GM12873 (cell line): Measurements from ENCODE around the gene AP3B2.

Experiments used
- TF ChIP-seq, protein P1 (sequence below): IDR thresholded peaks from 2 replicates; pipeline ENCODE4 v1.5.1; 2012; ENCODE audit warnings: low read depth, mild to moderate bottlenecking, moderate library complexity, low read length, control low read depth; ENCODE audit not compliant: insufficient read depth; ENCODE audit errors: missing control alignments

AP3B2 gene

DNA sequence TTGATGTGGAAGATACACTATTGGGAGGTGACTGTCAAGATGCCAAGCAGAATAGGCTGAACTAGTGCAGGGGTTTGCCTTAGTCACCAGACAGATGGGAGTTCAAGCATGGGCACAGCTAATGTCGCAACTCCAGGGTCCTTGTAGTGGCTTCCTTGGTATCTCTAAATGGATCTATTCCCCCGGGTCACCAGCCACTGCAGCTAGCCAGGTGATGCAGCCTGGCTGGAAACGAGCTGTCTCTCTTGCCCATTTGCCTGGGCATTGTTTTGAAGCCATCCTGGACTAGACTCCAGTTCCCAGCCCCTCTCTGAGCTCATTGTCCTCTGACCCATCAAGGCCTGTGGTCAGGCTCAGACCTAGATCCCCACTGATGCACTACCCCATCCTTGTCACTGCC lies 54.1 kb downstream of the AP3B2 start:
- TF ChIP-seq, protein P1, sequence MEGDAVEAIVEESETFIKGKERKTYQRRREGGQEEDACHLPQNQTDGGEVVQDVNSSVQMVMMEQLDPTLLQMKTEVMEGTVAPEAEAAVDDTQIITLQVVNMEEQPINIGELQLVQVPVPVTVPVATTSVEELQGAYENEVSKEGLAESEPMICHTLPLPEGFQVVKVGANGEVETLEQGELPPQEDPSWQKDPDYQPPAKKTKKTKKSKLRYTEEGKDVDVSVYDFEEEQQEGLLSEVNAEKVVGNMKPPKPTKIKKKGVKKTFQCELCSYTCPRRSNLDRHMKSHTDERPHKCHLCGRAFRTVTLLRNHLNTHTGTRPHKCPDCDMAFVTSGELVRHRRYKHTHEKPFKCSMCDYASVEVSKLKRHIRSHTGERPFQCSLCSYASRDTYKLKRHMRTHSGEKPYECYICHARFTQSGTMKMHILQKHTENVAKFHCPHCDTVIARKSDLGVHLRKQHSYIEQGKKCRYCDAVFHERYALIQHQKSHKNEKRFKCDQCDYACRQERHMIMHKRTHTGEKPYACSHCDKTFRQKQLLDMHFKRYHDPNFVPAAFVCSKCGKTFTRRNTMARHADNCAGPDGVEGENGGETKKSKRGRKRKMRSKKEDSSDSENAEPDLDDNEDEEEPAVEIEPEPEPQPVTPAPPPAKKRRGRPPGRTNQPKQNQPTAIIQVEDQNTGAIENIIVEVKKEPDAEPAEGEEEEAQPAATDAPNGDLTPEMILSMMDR = no peak

DNA sequence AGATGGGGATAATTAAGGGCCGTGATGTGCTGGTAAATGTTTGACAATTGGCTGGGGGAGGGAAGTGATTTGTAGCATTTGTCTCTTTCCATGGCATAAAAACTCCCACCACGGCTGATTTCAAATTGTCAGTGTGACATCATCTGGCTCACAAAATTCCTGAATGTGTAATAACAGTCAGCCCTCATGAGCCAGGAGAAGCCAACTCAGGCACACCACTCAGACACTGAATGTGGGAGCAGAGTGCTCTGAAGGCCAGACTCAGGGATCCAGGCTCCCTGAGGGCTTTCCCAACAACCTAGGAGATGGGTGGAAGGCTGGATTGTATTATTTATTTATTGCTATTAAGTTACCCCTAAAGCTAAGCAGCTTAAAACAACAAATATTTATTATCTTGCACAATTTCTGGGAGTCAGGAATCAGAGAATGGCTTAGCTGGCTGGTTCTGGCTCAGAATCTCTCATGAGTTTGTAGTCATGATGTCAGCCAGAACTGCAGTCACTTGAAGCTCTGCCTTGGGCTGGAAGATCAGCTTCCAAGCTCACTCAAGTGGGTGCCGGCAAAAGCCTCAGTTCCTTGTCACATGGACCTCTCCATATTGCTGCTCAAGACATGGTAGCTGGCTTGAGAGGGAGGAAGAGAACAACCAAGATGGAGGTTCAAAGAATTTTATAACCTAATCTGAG lies 56.0 kb downstream of the AP3B2 start:
- TF ChIP-seq, protein P1 = no peak

DNA sequence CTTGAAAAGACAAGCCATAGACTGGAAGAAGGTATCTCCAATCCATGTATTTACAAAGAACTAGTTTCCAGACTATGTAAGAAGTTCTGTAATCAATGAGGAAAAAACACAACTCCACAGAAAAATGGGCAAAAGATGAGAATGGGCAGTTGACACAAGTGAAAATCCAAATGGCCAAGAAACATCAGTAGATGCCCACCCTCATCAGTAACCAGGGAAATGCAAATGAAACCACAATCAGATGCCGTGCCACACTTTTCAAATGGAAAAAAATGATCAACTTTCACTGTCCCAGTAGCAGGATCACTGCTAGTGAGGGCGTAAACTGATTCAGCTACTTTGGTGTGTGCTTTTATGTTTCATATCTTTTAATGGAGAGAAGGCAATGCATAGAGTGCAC lies 58.0 kb downstream of the AP3B2 start:
- TF ChIP-seq, protein P1 = no peak

- TF ChIP-seq, protein P1 = no peak
These were observed 59.5 kb downstream of the AP3B2 start for GRCh38 chr15:82650046-82650670.

DNA sequence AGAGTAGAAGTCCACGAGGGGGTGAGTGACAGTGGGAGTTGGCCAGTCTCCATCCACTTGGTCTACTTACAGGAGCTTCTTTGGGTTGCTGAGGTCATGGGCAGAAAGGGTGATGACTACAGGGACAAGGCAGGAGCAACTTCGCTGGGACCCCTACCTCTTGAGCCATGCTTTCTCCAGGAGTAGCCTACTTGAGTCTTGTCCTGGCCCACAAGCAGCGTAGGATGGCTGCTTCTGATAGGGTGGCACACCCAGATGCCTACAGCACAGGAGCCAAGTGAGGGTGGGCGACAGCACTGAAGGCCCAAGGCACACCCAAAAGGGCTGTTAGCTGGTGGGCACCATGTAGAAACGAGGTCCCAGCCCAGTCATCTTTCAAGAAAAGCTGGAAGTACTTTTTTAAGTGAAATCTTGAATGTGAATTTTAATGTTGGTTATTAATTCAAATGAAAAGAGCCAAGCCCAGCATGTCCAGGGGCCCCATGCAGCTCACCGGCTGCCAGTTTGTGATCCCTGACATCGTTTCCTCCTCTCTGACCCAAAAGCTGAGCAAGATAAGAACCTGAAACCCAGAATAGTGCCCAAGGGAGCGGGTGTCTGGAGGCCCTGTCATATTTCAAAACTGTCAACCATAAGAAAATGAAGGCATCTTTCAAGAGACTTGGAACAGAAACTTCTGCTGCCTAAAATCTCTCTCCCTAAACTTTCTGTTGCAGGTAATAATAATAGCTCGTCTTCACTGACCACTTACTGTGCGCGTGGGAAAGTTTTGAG lies 60.3 kb downstream of the AP3B2 start:
- TF ChIP-seq, protein P1 = no peak

DNA sequence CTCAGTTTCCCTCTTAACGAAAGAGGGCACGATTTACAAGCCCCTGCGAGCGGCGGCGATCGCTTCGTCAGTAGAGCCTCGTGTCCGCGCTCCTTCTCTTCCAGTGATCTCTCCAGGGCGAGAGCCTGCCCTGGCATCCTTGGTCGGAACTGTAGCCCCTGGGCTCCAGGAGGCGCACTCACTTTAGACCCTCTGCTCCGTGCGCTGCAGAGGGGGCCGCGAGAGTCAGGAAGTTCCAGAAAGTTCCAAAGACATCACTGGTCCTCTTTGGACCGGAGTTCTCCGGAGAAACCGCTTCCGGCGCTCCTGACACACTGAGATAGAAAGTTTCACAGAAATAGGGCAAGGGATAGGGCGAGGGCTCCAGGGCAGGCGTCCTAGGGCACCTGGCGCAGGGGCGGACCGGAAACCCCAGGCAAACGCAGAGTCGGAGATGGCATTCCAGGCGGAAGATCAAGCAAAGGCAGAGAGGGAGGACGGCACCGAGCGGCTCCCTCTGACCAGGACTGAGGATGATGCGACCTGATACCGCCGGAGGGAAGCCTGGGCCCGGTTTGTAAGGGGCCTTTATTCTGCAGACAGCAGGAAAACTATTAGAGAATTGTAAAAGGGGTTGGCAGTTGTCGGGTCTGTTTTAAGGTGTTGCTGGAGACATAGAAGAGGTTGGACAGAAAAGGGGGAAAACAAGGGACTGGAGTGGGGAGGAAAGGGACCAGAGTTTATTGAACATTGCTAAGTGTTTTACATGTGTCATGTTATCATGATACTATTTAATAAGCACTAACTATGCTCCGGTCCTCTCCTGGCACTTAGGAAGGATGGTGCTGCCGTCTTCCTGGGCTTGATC lies 61.2 kb downstream of the AP3B2 start:
- TF ChIP-seq, protein P1 = no peak

- TF ChIP-seq, protein P1 = no peak
These were observed 61.8 kb downstream of the AP3B2 start for GRCh38 chr15:82647835-82648256.
